Measurements from ENCODE around the gene CA6. TPM values are rescaled to one million over a fixed set of nuclear protein-coding genes. Genes with fewer than 3 reads are reported as not detected.
"Not testable (repeated sequence)": the region's sequence is repeated elsewhere in the genome, so short reads cannot be mapped to it uniquely, and the experiment has no call there.

Gene CA6
- not detected for total RNA-seq
- 1 to 10 TPM in 1 of 2 donors, under 1 TPM in 1; 0.35 to 2.5 TPM for polyA plus RNA-seq

DNA sequence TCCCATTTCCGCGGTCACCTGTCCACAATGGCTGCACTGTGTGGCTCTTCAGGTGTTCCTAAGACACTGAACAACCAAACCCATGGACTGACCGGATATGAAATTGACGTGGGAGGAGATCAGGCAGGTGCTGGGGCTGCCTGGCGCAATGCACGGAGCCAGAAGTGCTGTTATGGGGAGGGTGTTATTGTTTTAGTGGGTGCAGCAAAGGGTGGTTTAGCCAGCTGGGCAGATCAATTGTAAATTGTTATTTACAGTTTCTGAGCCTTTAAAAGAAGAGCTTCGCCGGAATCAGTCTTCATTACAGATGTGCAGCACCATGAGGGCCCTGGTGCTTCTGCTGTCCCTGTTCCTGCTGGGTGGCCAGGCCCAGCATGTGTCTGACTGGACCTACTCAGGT is at the start of gene CA6:
TSS of gene CA6 (plus strand) at position 301 of the 400 bp plus-strand sequence. CDS start at position 320, 19 bp downstream.
- peaks cover 18 to 52% (median 35%) of the 10 kb centered on the region in 4 donors for H3K4me1 Mint-ChIP-seq
- H3K27me3 ChIP-seq (ENCODE audit: insufficient read depth, low read length): no peaks in the 10 kb centered on the region
- DNase-seq: no peak
- H3K4me3 Mint-ChIP-seq: peak within 1 kb of the TSS in 7 of 8 donors; percentile 49 to 72 (median 64)
- H3K36me3 ChIP-seq (ENCODE audit: insufficient read depth, low read length): no peaks in the 10 kb centered on the region
- CTCF ChIA-PET (ENCODE audit: partially characterized antibody): interaction anchor here (2.2 to 3.1 kb wide), 2 partner anchors 18 to 60 kb away, joined by 10 to 11 read pairs; no protein-coding TSS in a partner anchor
- no peaks in the 10 kb centered on the region for H3K36me3 Mint-ChIP-seq
- intact Hi-C loops (cut with micrococcal nuclease): no loop called here
- no peak within 1 kb of the TSS for H3K27ac ChIP-seq (ENCODE audit: low read depth, low read length)
- H3K27me3 Mint-ChIP-seq: no peaks in the 10 kb centered on the region
- no peaks in the 10 kb centered on the region for H3K9me3 Mint-ChIP-seq
- H3K4me1 ChIP-seq (ENCODE audit: insufficient read depth, low read length): peaks cover 43% of the 10 kb centered on the region
- H3K9me3 ChIP-seq (ENCODE audit: control insufficient read depth in 1 of 2, low read length in 2 of 2): no peaks in the 10 kb centered on the region
- H3K27ac Mint-ChIP-seq: peak within 1 kb of the TSS; percentile 82 to 91 (median 86)
- POLR2A ChIA-PET (ENCODE audit: partially characterized antibody): no interaction called here
- H3K4me3 ChIP-seq (ENCODE audit: low read length in 2 of 2): no peak within 1 kb of the TSS

DNA sequence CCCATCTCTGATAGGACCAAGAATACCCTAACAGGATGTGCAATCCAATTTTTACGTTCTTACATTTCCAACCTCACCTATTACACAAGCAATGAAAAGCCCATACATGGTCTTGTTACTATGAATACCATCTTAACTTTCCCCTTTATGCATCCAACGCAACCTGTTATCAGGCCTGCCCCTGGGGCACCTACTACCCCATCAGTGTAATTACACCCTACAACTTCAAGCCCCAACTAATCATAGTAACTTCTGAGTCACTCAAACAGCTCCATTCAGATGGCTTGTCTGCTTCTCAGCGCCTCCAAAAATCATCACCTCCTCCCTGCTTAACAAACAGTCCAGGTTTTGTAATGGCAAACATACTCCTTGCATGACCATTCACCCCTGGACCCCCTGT is 48.9 kb upstream of the CA6 start:
- H3K27ac ChIP-seq (ENCODE audit: low read depth, low read length); CTCF ChIA-PET (ENCODE audit: partially characterized antibody); H3K4me3 Mint-ChIP-seq; H3K36me3 ChIP-seq (ENCODE audit: insufficient read depth, low read length); intact Hi-C loops (cut with micrococcal nuclease); H3K27me3 ChIP-seq (ENCODE audit: insufficient read depth, low read length); H3K36me3 Mint-ChIP-seq; H3K4me3 ChIP-seq (ENCODE audit: low read length in 2 of 2); DNase-seq; H3K9me3 ChIP-seq (ENCODE audit: control insufficient read depth in 1 of 2, low read length in 2 of 2); H3K27me3 Mint-ChIP-seq; H3K27ac Mint-ChIP-seq; H3K9me3 Mint-ChIP-seq; POLR2A ChIA-PET (ENCODE audit: partially characterized antibody): not testable (repeated sequence)
- peaks cover 24% of the 10 kb centered on the region for H3K4me1 ChIP-seq (ENCODE audit: insufficient read depth, low read length)
- peaks cover 7 to 27% (median 18%) of the 10 kb centered on the region in 4 donors for H3K4me1 Mint-ChIP-seq

DNA sequence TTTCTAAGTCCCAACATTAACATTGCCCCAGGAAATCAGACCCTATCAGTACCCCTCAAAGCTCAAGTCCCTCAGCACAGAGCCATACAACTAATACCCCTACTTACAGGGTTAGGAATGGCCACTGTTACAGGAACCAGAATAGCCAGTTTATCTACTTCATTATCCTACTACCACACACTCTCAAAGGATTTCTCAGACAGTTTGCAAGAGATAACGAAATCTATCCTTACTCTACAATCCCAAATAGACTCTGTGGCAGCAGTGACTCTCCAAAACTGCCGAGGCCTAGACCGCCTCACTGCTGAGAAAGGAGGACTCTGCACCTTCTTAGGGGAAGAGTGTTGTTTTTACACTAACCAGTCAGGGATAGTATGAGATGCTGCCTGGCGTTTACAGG is 48.2 kb upstream of the CA6 start:
- peaks cover 24% of the 10 kb centered on the region for H3K4me1 ChIP-seq (ENCODE audit: insufficient read depth, low read length)
- H3K27ac ChIP-seq (ENCODE audit: low read depth, low read length); H3K9me3 ChIP-seq (ENCODE audit: control insufficient read depth in 1 of 2, low read length in 2 of 2); H3K27me3 Mint-ChIP-seq; H3K27ac Mint-ChIP-seq; H3K4me3 Mint-ChIP-seq; H3K27me3 ChIP-seq (ENCODE audit: insufficient read depth, low read length); H3K36me3 Mint-ChIP-seq; POLR2A ChIA-PET (ENCODE audit: partially characterized antibody); intact Hi-C loops (cut with micrococcal nuclease); H3K36me3 ChIP-seq (ENCODE audit: insufficient read depth, low read length); H3K4me3 ChIP-seq (ENCODE audit: low read length in 2 of 2); H3K9me3 Mint-ChIP-seq; DNase-seq: not testable (repeated sequence)
- CTCF ChIA-PET (ENCODE audit: partially characterized antibody): interaction anchor here (1.0 kb wide), 1 partner anchor 36 kb away, joined by 3 read pairs; no protein-coding TSS in a partner anchor
- peaks cover 7 to 28% (median 18%) of the 10 kb centered on the region in 4 donors for H3K4me1 Mint-ChIP-seq

DNA sequence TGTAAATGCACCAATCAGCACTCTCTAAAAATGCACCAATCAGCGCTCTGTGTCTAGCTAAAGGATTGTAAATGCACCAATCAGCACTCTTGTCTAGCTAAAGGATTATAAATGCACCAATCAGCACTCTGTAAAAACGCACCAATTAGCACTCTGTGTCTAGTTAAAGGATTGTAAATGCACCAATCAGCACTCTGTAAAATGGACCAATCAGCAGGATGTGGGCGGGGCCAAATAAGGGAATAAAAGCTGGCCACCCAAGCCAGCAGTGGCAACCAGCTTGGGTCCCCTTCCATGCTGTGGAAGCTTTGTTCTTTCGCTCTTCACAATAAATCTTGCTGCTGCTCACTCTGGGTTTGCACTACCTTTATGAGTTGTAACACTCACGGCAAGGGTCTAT is 47.2 kb upstream of the CA6 start:
- Mint-ChIP-seq H3K27ac (peak overlapping the region in 6 of 7 donors; percentile 29 to 97 (median 84)), H3K4me1 (peaks cover 7 to 28% (median 18%) of the 10 kb centered on the region in 4 donors), H3K4me3 (peak overlapping the region in 3 of 8 donors; percentile 39 to 47 (median 40))
- DNase-seq; intact Hi-C loops (cut with micrococcal nuclease); H3K27ac ChIP-seq (ENCODE audit: low read depth, low read length); H3K9me3 ChIP-seq (ENCODE audit: control insufficient read depth in 1 of 2, low read length in 2 of 2); H3K27me3 Mint-ChIP-seq; H3K4me3 ChIP-seq (ENCODE audit: low read length in 2 of 2); H3K9me3 Mint-ChIP-seq; H3K36me3 Mint-ChIP-seq; H3K36me3 ChIP-seq (ENCODE audit: insufficient read depth, low read length); H3K27me3 ChIP-seq (ENCODE audit: insufficient read depth, low read length): not testable (repeated sequence)
- CTCF ChIA-PET (ENCODE audit: partially characterized antibody): interaction anchor here (1.0 to 1.8 kb wide), 3 partner anchors 37 to 91 kb away, joined by 3 to 6 read pairs (median 3); no protein-coding TSS in a partner anchor
- peaks cover 24% of the 10 kb centered on the region for H3K4me1 ChIP-seq (ENCODE audit: insufficient read depth, low read length)
- POLR2A ChIA-PET (ENCODE audit: partially characterized antibody): interaction anchor here (1.0 to 1.1 kb wide), 2 partner anchors 12 to 36 kb away, joined by 3 read pairs; no protein-coding TSS in a partner anchor

DNA sequence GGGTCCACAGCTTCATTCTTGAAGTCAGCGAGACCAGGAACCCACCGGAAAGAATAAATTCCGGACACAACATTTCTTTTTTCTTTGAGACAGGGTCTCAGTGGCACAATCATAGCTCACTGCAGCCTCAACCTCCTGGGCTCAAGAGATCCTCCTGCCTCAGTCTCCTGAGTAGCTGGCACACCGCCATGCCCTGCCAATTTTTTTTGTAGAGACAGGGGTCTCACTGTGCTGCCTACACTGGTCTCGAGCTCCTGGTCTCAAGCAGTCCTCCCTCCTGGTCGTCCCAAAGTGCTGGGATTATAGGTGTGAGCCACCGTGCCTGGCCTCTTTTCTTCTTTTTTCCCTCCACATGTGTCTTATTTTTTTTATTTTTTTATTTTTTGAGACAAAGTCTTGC is 46.6 kb upstream of the CA6 start:
- H3K27me3 Mint-ChIP-seq: no peaks in the 10 kb centered on the region

DNA sequence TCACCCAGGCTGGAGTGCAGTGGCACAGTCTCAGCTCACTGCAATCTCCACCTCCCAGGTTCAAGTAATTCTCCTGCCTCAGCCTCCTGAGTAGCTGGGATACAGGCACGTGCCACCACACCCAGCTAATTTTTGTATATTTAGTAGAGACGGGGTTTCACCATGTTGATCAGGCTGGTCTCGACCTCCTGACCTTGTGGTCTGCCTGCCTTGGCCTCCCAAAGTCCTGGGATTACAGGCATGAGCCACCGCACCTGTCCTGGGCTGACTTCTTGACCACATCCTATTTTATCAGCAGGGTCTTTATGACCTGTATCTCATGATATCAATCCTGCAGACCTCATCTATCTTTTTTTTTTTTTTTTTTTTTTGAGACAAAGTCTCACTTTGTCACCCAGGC is 45.0 kb upstream of the CA6 start:
- H3K4me3 ChIP-seq (ENCODE audit: low read length in 2 of 2); H3K9me3 Mint-ChIP-seq; DNase-seq; intact Hi-C loops (cut with micrococcal nuclease); H3K36me3 Mint-ChIP-seq; H3K4me3 Mint-ChIP-seq; H3K27me3 Mint-ChIP-seq; H3K27me3 ChIP-seq (ENCODE audit: insufficient read depth, low read length); H3K9me3 ChIP-seq (ENCODE audit: control insufficient read depth in 1 of 2, low read length in 2 of 2); H3K36me3 ChIP-seq (ENCODE audit: insufficient read depth, low read length); H3K27ac ChIP-seq (ENCODE audit: low read depth, low read length): not testable (repeated sequence)
- ChIA-PET CTCF (ENCODE audit: partially characterized antibody) (interaction anchor here (0.7 to 1.0 kb wide), 3 partner anchors 12 to 76 kb away, joined by 3 to 7 read pairs (median 3); no protein-coding TSS in a partner anchor), POLR2A (ENCODE audit: partially characterized antibody) (interaction anchor here (0.8 kb wide), 1 partner anchor 17 kb away, joined by 3 read pairs; no protein-coding TSS in a partner anchor)
- H3K4me1 ChIP-seq (ENCODE audit: insufficient read depth, low read length): peaks cover 24% of the 10 kb centered on the region
- H3K4me1 Mint-ChIP-seq: peaks cover 7 to 28% (median 18%) of the 10 kb centered on the region in 4 donors
- H3K27ac Mint-ChIP-seq: peak overlapping the region in 4 of 7 donors; percentile 61 to 97 (median 82)

More for the DNA sequence above, 46.6 kb upstream of the CA6 start:
- POLR2A ChIA-PET (ENCODE audit: partially characterized antibody): interaction anchor here (1.0 to 1.2 kb wide), 3 partner anchors 12 to 37 kb away, joined by 3 to 4 read pairs (median 3); partner anchors contain the start of gene ENO1
- H3K4me3 Mint-ChIP-seq: peak overlapping the region in 1 of 8 donors; percentile 83
- Histone ChIP-seq H3K36me3 (ENCODE audit: insufficient read depth, low read length) (no peaks in the 10 kb centered on the region), H3K9me3 (ENCODE audit: control insufficient read depth in 1 of 2, low read length in 2 of 2) (no peaks in the 10 kb centered on the region), H3K27ac (ENCODE audit: low read depth, low read length) (peak overlapping the region; percentile 36), H3K4me1 (ENCODE audit: insufficient read depth, low read length) (peaks cover 24% of the 10 kb centered on the region), H3K27me3 (ENCODE audit: insufficient read depth, low read length) (no peaks in the 10 kb centered on the region), H3K4me3 (ENCODE audit: low read length in 2 of 2) (no peak overlapping the region)
- intact Hi-C loops (cut with micrococcal nuclease): no loop called here
- H3K27ac Mint-ChIP-seq: peak overlapping the region in 6 of 7 donors; percentile 36 to 98 (median 96)
- H3K4me1 Mint-ChIP-seq: peaks cover 7 to 28% (median 18%) of the 10 kb centered on the region in 4 donors
- H3K9me3 Mint-ChIP-seq: peaks cover 0 to 2% (median 0%) of the 10 kb centered on the region in 8 donors
- CTCF ChIA-PET (ENCODE audit: partially characterized antibody): interaction anchor here (1.3 to 1.8 kb wide), 2 partner anchors 40 to 90 kb away, joined by 3 to 6 read pairs; no protein-coding TSS in a partner anchor
- no peak for DNase-seq
- H3K36me3 Mint-ChIP-seq: no peaks in the 10 kb centered on the region

DNA sequence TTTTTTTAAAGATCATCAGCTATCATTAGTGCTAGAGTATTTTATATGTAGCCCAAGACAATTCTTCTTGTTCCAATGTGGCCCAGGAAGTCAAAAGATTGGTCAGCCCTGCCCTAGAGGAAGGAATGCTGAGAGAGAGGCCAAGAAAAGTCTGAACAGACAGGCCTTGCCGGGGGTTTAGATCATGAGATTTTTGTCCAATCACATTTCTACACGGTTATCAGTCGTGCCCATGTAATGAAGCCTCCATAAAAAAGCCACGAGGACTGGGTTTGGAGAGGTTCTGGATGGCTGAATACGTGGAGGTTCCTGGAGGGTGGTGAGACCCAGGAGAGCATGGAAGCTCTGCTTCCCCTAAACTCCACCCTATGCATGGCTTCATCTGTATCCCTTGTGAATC is 42.9 kb upstream of the CA6 start:
- Mint-ChIP-seq H3K9me3 (peaks cover 0 to 2% (median 0%) of the 10 kb centered on the region in 8 donors), H3K4me3 (no peak overlapping the region), H3K36me3 (no peaks in the 10 kb centered on the region), H3K4me1 (peaks cover 7 to 29% (median 21%) of the 10 kb centered on the region in 4 donors), H3K27ac (peak overlapping the region in 3 of 7 donors; percentile 35 to 52 (median 36)), H3K27me3 (no peaks in the 10 kb centered on the region)
- POLR2A ChIA-PET (ENCODE audit: partially characterized antibody): no interaction called here
- Histone ChIP-seq H3K9me3 (ENCODE audit: control insufficient read depth in 1 of 2, low read length in 2 of 2) (no peaks in the 10 kb centered on the region), H3K4me3 (ENCODE audit: low read length in 2 of 2) (no peak overlapping the region), H3K36me3 (ENCODE audit: insufficient read depth, low read length) (no peaks in the 10 kb centered on the region), H3K27me3 (ENCODE audit: insufficient read depth, low read length) (no peaks in the 10 kb centered on the region), H3K27ac (ENCODE audit: low read depth, low read length) (no peak overlapping the region), H3K4me1 (ENCODE audit: insufficient read depth, low read length) (peaks cover 24% of the 10 kb centered on the region)
- DNase-seq: no peak
- intact Hi-C loops (cut with micrococcal nuclease): no loop called here
- CTCF ChIA-PET (ENCODE audit: partially characterized antibody): no interaction called here

Data from CD4-positive, alpha-beta memory T cell (primary cell).